GM23338 (cell line): ENCODE data around the gene RIMS4. TPM values are rescaled to one million over a fixed set of nuclear protein-coding genes. Genes with fewer than 3 reads are reported as not detected.

Experiments used
- ATAC-seq: fragments of 200-7000 bp; cut with Tn5 transposase; 3 replicates; pipeline ENCODE4 v1.9.1; 2020
- DNase-seq: peaks from one replicate; pipeline ENCODE4 v3.0.0-alpha.2; 2015; ENCODE audit warnings: low spot score
- H2AFZ ChIP-seq: fragments of 200-600 bp; sonication (generic); 2 replicates; pipeline ENCODE4 v1.8.0; 2016; ENCODE audit warnings: antibody characterized with exemption, mild to moderate bottlenecking, moderate library complexity
- H3F3A ChIP-seq: fragments of 200-600 bp; sonication (generic); replicated peaks from 2 replicates; pipeline ENCODE4 v1.8.0; 2017; ENCODE audit warnings: antibody characterized with exemption, mixed run types, low read depth
- H3K27ac ChIP-seq: fragments of 200-600 bp; sonication (generic); 2 replicates; pipeline ENCODE4 v1.6.1; 2016; ENCODE audit warnings: low read depth
- H3K27me3 ChIP-seq: fragments of 200-600 bp; sonication (generic); 2 replicates; pipeline ENCODE4 v1.8.0; 2016; ENCODE audit warnings: mild to moderate bottlenecking, mixed run types, moderate library complexity; ENCODE audit not compliant: insufficient read depth
- H3K36me3 ChIP-seq: fragments of 200-600 bp; sonication (generic); 2 replicates; pipeline ENCODE4 v1.8.0; 2016; ENCODE audit warnings: mild to moderate bottlenecking; ENCODE audit not compliant: insufficient read depth
- H3K4me1 ChIP-seq: fragments of 200-600 bp; sonication (generic); 2 replicates; pipeline ENCODE4 v1.8.0; 2016; ENCODE audit warnings: mild to moderate bottlenecking, moderate library complexity; ENCODE audit not compliant: insufficient read depth
- H3K4me2 ChIP-seq: fragments of 200-600 bp; sonication (generic); 2 replicates; pipeline ENCODE4 v1.7.1; 2017; ENCODE audit warnings: mixed run types
- H3K4me3 ChIP-seq: fragments of 200-600 bp; sonication (generic); 2 replicates; pipeline ENCODE4 v1.6.1; 2016; ENCODE audit warnings: mixed run types
- H3K79me2 ChIP-seq: fragments of 200-600 bp; sonication (generic); replicated peaks from 2 replicates; pipeline ENCODE4 v1.8.0; 2017; ENCODE audit warnings: mild to moderate bottlenecking; ENCODE audit not compliant: insufficient read depth
- H3K9me2 ChIP-seq: fragments of 200-600 bp; sonication (generic); 2 replicates; pipeline ENCODE4 v1.8.0; 2017; ENCODE audit not compliant: insufficient read depth
- H4K20me1 ChIP-seq: fragments of 200-600 bp; sonication (generic); replicated peaks from 2 replicates; pipeline ENCODE4 v1.8.0; 2017; ENCODE audit warnings: mild to moderate bottlenecking; ENCODE audit not compliant: insufficient read depth
- H3K27ac Mint-ChIP-seq: 2 replicates; pipeline ENCODE4 v1.8.0; 2020; ENCODE audit warnings: inconsistent platforms, mild to moderate bottlenecking, moderate library complexity, mixed read lengths
- H3K27me3 Mint-ChIP-seq: 3 replicates; pipeline ENCODE4 v1.8.0; 2022; ENCODE audit warnings: low read depth, mild to moderate bottlenecking, moderate library complexity, mixed read lengths, inconsistent platforms; ENCODE audit not compliant: insufficient read depth, poor library complexity
- H3K36me3 Mint-ChIP-seq: 3 replicates; pipeline ENCODE4 v1.8.0; 2021; ENCODE audit warnings: low read depth, mild to moderate bottlenecking, inconsistent platforms, moderate library complexity, mixed read lengths
- H3K4me1 Mint-ChIP-seq: 3 replicates; pipeline ENCODE4 v1.8.0; 2020; ENCODE audit warnings: mild to moderate bottlenecking, inconsistent platforms, mixed read lengths
- H3K4me3 Mint-ChIP-seq: 3 replicates; pipeline ENCODE4 v1.8.0; 2021; ENCODE audit warnings: moderate library complexity, mild to moderate bottlenecking, inconsistent platforms, mixed read lengths
- H3K9me3 Mint-ChIP-seq: 3 replicates; pipeline ENCODE4 v1.8.0; 2020; ENCODE audit warnings: moderate library complexity, mild to moderate bottlenecking, inconsistent platforms, mixed read lengths
- CREB1 ChIP-seq: fragments of 250-450 bp; sonication (Bioruptor Pico); IDR thresholded peaks from 2 replicates; pipeline ENCODE4 v1.5.0; 2020; ENCODE audit warnings: low read depth, mild to moderate bottlenecking, moderate library complexity
- EZH2 ChIP-seq: fragments of 200-600 bp; sonication (generic); IDR thresholded peaks from one replicate; pipeline ENCODE4 v1.8.0; 2017; ENCODE audit warnings: antibody characterized with exemption, mild to moderate bottlenecking, low read depth; ENCODE audit not compliant: unreplicated experiment
- EZH2phosphoT487 ChIP-seq: fragments of 200-600 bp; sonication (generic); IDR thresholded peaks from one replicate; pipeline ENCODE4 v1.8.1; 2018; ENCODE audit warnings: antibody characterized with exemption; ENCODE audit not compliant: unreplicated experiment
- JUNB ChIP-seq: IDR thresholded peaks from one replicate; pipeline ENCODE4 v1.6.1; 2016; ENCODE audit warnings: antibody characterized with exemption; ENCODE audit not compliant: unreplicated experiment
- NANOG ChIP-seq: IDR thresholded peaks from 2 replicates; pipeline ENCODE4 v1.6.1; 2016; ENCODE audit warnings: antibody characterized with exemption, borderline replicate concordance
- POLR2AphosphoS5 ChIP-seq: IDR thresholded peaks from 2 replicates; pipeline ENCODE4 v1.6.1; 2016; ENCODE audit warnings: antibody characterized with exemption, low read depth
- REST ChIP-seq: IDR thresholded peaks from one replicate; pipeline ENCODE4 v1.6.1; 2018; ENCODE audit warnings: antibody characterized with exemption; ENCODE audit not compliant: unreplicated experiment
- STAT1 ChIP-seq: IDR thresholded peaks from one replicate; pipeline ENCODE4 v1.6.1; 2016; ENCODE audit warnings: antibody characterized with exemption; ENCODE audit not compliant: unreplicated experiment
- ZNF114 ChIP-seq: fragments of 250-450 bp; sonication (Bioruptor Pico); IDR thresholded peaks from 2 replicates; pipeline ENCODE4 v1.5.0; 2020; ENCODE audit warnings: mild to moderate bottlenecking, moderate library complexity
- ZNF331 ChIP-seq: fragments of 250-450 bp; sonication (Bioruptor Pico); IDR thresholded peaks from 2 replicates; pipeline ENCODE4 v1.5.0; 2020; ENCODE audit warnings: low read depth, mild to moderate bottlenecking, moderate library complexity
- ZNF462 ChIP-seq: fragments of 250-450 bp; sonication (Bioruptor Pico); IDR thresholded peaks from 2 replicates; pipeline ENCODE4 v1.5.0; 2020; ENCODE audit warnings: mild to moderate bottlenecking, moderate library complexity
- polyA plus RNA-seq: library from polyadenylated mRNA; unstranded; fragments of >200 nt; fragmentation: Nextera tagmentation; extraction: Ambion mirVana; gene quantifications from 2 replicates; pipeline ENCODE4 v1.2.1, GENCODE V29; 2016
- total RNA-seq: library from RNA; depleted of rRNA; stranded (reverse); fragments of >200 nt; shearing (Covaris generic); gene quantifications from 2 replicates; pipeline ENCODE4 v1.2.3, GENCODE V29; 2014
- TF ChIP-seq, protein P1 (sequence below): IDR thresholded peaks from 2 replicates; pipeline ENCODE4 v1.6.1; 2016; ENCODE audit warnings: antibody characterized with exemption
- TF ChIP-seq, protein P2 (sequence below), 2 experiments: fragments of 200-600 bp in 1 of 2; sonication (generic) in 1 of 2; conservative IDR thresholded peaks; 2 replicates each; pipeline versions ENCODE4 v1.5.1 to v1.6.1; 2016 to 2017; ENCODE audit warnings: antibody characterized with exemption in 2 of 2, low read depth in 2 of 2, mild to moderate bottlenecking in 2 of 2, moderate library complexity in 1 of 2

The RIMS4 gene
- total and polyA plus RNA-seq, 2 experiments from 2014 or later: 3.5 to 39.7 TPM

- H2AFZ ChIP-seq: no peak overlapping the region
- ATAC-seq (no peak), DNase-seq (no peak)
- no peak overlapping the region for H3K4me2 ChIP-seq
- no peaks in the 10 kb centered on the region for H3K27me3 Mint-ChIP-seq
- peaks cover 3% of the 10 kb centered on the region; the same call in 2 of the 3 replicates for H3K36me3 Mint-ChIP-seq
- H3K79me2 ChIP-seq: no peaks in the 10 kb centered on the region
- H3K4me3 ChIP-seq: no peak overlapping the region
- H3K9me3 Mint-ChIP-seq: peaks cover 8% of the 10 kb centered on the region
- H3F3A ChIP-seq: no peaks in the 10 kb centered on the region
- H3K4me1 ChIP-seq: peaks cover 7% of the 10 kb centered on the region
- no peaks in the 10 kb centered on the region for H3K9me2 ChIP-seq
- TF ChIP-seq STAT1 (no peak), ZNF331 (CRISPR knock-in tag) (no peak), EZH2phosphoT487 (no peak), POLR2AphosphoS5 (no peak), ZNF114 (CRISPR knock-in tag) (no peak), REST (no peak), JUNB (no peak), ZNF462 (CRISPR knock-in tag) (no peak), CREB1 (CRISPR knock-in tag) (no peak), NANOG (no peak), EZH2 (no peak)
- TF ChIP-seq, protein P1, sequence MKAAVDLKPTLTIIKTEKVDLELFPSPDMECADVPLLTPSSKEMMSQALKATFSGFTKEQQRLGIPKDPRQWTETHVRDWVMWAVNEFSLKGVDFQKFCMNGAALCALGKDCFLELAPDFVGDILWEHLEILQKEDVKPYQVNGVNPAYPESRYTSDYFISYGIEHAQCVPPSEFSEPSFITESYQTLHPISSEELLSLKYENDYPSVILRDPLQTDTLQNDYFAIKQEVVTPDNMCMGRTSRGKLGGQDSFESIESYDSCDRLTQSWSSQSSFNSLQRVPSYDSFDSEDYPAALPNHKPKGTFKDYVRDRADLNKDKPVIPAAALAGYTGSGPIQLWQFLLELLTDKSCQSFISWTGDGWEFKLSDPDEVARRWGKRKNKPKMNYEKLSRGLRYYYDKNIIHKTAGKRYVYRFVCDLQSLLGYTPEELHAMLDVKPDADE: no peak
- TF ChIP-seq, protein P2, sequence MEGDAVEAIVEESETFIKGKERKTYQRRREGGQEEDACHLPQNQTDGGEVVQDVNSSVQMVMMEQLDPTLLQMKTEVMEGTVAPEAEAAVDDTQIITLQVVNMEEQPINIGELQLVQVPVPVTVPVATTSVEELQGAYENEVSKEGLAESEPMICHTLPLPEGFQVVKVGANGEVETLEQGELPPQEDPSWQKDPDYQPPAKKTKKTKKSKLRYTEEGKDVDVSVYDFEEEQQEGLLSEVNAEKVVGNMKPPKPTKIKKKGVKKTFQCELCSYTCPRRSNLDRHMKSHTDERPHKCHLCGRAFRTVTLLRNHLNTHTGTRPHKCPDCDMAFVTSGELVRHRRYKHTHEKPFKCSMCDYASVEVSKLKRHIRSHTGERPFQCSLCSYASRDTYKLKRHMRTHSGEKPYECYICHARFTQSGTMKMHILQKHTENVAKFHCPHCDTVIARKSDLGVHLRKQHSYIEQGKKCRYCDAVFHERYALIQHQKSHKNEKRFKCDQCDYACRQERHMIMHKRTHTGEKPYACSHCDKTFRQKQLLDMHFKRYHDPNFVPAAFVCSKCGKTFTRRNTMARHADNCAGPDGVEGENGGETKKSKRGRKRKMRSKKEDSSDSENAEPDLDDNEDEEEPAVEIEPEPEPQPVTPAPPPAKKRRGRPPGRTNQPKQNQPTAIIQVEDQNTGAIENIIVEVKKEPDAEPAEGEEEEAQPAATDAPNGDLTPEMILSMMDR (conservative IDR thresholded peaks at IDR 0.05; ENCODE audit: low read depth in 2 of 2): no peak
- no peaks in the 10 kb centered on the region for H3K4me1 Mint-ChIP-seq
- no peaks in the 10 kb centered on the region for H3K36me3 ChIP-seq
- H3K27me3 ChIP-seq: no peaks in the 10 kb centered on the region
- H3K27ac ChIP-seq: no peak overlapping the region
- no peak overlapping the region for H3K4me3 Mint-ChIP-seq
- H4K20me1 ChIP-seq: no peaks in the 10 kb centered on the region
- no peak overlapping the region for H3K27ac Mint-ChIP-seq
Observed at GRCh38 chr20:44840826-44841225, 30.5 kb upstream of the RIMS4 start.
